ENCODE results near the gene ARPC1A.
"Not testable (repeated sequence)": the region's sequence is repeated elsewhere in the genome, so short reads cannot be mapped to it uniquely, and the experiment has no call there.

The ARPC1A gene

DNA sequence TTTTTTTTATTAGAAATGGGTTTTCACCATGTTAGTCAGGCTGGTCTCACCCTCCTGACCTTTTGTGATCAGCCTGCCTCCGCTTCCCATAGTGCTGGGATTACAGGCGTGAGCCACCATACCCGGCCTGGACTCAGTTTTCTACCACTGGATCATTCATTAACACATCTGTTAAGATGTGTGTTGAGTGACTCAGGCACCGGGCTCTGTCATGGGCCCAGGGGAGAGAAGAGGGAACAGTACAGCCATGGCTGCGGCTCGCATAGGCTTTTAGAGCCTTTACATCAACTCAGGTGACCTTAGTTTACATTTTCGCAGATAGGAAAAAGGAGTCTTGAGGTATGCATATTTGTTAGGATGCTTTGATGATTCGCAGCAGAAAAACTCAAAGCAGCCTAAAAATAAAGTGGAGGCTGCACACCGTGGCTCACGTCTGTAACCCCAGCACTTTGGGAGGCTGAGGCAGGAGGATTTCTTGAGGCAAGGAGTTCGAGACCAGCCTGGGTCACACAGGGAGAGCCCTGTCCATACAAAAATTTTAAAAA lies 45.8 kb downstream of the ARPC1A start:
- DNase-seq (ENCODE audit: low read depth): no peak

- DNase-seq (ENCODE audit: low read depth): no peak
Measured at GRCh38 chr7:99372275-99373090, 46.8 kb downstream of the ARPC1A start.

DNA sequence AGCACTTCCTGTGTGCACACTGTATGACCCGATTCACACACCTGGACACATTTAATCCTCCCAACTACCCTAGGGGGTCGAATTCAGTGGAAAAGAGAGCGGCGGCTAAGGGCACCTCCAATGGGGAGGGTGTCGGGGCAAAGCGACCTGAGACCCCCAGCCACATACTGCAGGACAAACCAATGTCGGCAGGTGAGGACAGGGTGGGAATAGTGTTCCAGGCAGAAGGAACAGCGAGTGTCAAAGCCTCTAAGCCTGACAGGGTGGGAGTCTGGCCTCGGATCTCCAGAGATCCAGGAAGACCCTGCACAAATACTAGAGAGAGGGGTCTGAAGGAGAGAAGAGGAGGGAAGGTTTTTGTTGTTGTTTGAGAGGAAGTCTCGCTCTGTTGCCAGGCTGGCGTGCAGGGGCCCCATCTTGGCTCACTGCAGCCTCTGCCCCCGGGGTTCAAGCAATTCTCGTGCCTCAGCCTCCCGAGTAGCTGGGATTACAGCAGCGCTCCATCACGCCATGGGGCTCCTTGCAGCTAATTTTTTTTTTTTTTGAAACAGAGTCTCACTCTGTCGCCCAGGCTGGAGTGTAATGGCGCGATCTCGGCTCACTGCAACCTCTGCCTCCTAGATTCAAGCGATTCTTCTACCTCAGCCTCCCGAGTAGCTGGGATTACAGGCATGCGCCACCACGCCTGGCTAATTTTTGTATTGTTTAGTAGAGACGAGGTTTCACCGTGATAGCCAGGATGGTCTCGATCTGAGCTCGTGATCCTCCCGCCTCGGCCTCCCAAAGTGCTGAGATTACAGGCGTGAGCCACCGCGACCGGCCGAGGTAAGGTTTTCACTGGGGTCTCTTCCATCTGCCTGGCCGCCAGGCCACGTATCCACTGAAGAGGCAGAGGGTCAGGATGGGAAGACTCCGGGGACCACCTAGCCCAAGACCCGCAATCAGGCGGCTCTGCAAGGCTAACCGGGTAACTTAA lies 47.7 kb downstream of the ARPC1A start:
- DNase-seq (ENCODE audit: low read depth): no peak

DNA sequence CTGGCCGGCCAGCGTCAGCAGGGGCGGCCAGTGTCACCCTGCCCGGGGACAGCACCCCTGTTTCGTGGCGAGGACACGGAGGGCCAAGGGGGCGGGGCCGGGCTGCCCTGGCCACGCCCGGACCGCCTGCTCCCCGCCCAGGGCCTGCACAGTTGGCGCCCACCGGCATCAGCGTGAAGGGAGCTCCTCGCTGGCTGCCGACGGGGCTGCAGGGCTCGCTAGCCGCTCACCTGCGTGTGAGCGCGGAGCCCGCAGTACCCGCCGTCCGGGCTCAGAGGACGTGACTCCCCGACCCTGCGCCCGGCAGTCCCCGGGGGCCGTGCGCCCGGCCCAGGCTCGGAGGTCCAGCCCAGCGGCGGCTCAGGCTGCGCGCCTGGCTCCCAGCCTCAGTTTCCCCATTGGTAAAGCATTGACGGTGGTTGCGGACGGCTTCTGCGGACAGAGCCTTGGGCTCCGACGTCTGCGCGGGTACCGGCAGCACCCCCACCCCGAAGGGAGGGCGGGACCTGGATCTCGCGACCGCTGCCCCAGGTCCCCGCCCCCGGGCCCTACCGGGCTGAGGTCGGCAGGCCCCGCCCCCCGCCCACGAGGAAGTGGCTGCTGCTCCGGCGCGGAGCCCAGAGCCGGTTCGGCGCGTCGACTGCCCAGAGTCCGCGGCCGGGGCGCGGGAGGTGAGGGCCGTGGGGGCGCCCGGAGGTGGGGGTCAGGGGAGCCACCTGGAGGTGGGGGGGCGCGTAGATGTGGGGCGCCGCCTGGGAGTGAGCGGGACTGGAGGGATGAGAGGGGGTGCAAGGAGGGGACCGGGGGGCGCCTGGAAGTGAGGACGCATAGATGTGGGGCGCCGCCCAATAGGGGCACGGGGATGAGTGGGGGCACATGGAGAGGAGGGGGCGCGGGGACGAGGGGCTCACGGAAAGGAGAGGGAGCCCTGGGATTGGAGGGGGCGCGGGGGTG lies 48.7 kb downstream of the ARPC1A start, which contains the start of gene ARPC1B:
Gene ARPC1B (plus strand): TSS at position 620 of the 954 bp plus-strand sequence. CDS start 10,985 bp downstream, outside the sequence.
- peak; percentile 82 for DNase-seq (ENCODE audit: low read depth)

GRCh38 chr7:99375070-99375807 lies 49.5 kb downstream of the ARPC1A start:
- peak; percentile 57 for DNase-seq (ENCODE audit: low read depth)

- peak; percentile 40 for DNase-seq (ENCODE audit: low read depth)
Measured at GRCh38 chr7:99379043-99379577, 53.4 kb downstream of the ARPC1A start.

- not testable (repeated sequence) for DNase-seq (ENCODE audit: low read depth)
Measured at GRCh38 chr7:99379693-99380031, 54.0 kb downstream of the ARPC1A start.

GRCh38 chr7:99380032-99380822 lies 54.5 kb downstream of the ARPC1A start:
- no peak for DNase-seq (ENCODE audit: low read depth)

DNA sequence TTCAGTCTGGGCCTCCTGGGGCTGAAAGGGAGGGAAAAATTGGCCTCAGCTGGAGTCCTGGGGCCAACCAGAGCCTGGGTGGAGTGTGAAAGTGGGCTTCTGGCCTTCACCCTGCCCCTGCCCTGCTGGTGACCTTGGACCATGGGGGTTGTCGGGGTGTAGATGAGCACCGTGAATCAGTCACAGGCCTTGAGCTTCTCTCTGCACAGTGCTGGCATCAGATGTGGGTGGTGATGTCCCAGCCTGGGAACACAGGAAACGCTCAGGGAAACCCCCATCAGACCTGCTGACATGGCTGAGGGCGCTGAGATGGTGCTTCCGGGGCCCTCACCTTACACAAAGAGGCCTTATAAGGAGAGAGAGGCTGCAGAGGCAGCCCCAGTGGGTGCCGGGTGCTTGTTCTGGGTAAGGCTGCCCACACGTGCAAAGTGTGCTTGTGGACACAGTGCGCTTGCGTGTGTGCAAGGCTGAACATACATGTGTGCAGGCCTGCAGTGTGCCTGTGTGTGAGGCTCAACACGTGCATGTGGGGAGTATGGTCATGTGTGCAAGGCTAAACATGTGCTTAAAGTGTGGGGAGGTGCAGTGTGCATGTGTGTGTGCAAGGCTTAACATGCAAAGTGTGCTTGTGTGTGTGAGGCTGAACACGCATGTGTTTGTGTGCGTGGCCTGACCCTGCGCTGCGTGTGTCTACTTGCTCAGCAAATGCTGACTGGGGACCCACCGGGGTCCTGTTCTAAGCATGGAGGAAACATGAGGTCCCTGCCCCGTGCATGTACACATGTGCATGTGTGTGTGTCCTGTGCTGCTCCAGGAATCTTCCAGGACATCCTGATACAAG lies 55.3 kb downstream of the ARPC1A start:
- DNase-seq (ENCODE audit: low read depth): peak; percentile 83

DNA sequence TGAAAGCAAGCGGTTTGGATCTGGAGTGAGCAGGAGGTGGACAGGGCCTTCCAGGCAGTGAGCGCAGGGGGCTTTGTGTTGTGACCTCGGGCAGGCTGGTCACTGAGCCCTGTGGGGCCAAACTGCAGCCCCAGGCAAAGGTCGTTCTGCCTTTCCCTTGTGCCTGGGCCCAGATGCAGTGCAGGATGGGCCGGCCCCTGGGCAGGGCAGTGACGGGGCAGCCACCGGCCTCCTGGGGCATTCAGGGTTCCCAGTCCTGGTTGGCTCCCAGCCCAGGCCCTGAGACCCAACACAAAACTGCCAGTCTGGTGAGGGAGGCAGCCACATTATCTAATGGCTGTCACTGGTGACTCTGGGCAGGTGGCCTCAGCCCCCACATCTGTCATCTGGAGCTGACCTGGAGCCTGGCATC lies 56.0 kb downstream of the ARPC1A start:
- DNase-seq (ENCODE audit: low read depth): no peak

DNA sequence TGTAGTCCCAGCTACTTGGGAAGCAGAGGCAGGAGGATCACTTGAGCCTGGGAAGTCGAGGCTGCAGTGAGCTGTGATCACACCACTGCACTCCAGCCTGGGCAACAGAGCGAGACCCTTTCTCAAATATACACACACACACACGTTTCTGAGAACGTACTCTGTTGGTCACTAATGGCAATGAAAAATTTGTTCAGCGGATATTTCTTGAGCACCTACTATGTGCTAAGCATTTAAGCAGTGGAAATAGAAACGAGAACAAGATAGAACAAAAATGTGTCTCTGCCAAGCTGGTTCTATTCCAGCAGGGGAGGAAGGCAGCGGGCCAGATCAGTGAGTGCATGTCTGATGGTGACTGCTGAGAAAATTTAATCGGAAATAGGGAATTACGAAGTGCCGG lies 57.5 kb downstream of the ARPC1A start:
- DNase-seq (ENCODE audit: low read depth): no peak

DNA sequence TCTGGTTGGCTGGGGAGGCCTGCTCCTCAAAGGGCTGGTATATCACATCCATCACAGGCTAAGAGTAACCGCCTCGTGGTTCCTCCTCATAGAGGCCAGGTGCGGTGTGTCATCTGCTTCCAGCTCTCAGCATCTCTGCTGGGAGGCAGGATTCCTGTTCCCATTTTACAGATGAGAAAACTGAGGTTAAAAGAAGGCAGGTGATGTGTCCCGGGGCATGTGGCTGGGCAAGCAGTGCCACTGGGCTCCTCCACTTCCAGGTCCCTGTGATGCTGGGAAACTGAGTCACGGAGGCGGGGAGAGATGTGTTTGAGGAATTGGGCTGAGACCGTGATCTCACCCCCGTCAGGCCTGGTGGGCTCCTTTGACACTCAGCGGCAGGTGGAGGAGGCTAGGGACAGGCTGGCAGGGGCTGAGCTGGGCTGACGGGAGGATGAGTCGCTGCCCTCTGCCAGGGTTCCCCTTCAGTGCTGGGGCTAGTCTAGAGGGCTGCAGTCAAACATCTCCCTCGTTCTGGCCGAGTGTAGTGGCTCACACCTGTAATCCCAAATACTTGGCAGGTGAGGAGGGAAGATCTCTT lies 58.2 kb downstream of the ARPC1A start:
- no peak for DNase-seq (ENCODE audit: low read depth)

GRCh38 chr7:99384523-99384922 lies 58.8 kb downstream of the ARPC1A start:
- DNase-seq (ENCODE audit: low read depth): no peak

- DNase-seq (ENCODE audit: low read depth): no peak
Measured at GRCh38 chr7:99385564-99385963, 59.9 kb downstream of the ARPC1A start.

GRCh38 chr7:99386584-99387238 lies 61.0 kb downstream of the ARPC1A start:
- DNase-seq (ENCODE audit: low read depth): no peak

DNA sequence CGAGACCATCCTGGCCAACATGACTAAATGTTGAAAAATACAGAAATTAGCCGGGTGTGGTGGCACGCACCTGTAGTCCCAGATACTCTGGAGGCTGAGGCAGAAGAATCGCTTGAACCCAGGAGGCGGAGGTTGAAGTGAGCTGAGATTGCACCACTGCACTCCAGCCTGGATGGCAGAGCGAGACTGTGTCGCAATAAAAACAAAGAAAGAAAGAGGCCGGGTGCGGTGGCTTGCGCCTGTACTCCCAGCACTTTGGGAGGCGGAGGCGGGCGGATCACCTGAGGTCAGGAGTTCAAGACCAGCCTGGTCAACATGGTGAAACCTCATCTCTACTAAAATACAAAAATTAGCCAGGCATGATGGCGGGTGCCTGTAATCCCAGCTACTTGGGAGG lies 61.5 kb downstream of the ARPC1A start:
- not testable (repeated sequence) for DNase-seq (ENCODE audit: low read depth)

- DNase-seq (ENCODE audit: low read depth): no peak
Measured at GRCh38 chr7:99387912-99388311, 62.2 kb downstream of the ARPC1A start.

DNA sequence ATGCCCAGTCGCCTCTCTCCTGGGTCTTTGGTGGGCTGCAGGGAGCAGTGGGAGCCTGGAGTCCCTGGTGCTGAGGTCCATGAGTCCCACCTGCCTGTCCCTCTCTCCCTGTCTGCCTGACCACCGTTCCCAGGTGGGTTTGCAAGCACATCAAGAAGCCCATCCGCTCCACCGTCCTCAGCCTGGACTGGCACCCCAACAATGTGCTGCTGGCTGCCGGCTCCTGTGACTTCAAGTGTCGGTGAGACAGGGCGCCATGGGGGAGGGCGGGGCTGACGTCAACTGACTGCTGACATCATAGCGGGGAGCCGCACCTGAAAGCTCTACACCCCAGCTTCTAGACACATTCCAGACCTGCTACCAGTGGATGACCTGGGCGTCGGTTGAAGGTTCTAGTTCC lies 64.1 kb downstream of the ARPC1A start:
- no peak for DNase-seq (ENCODE audit: low read depth)

Measured in activated T-helper 9 cell treated with anti-CD3 and anti-CD28 coated beads, Interleukin-2, amount 50 U/mL, for 16 hours (primary cell).